Fibroblast of lung (primary cell): ENCODE measurements around the gene MTCH1. TPM values are rescaled to one million over a fixed set of nuclear protein-coding genes. Genes with fewer than 3 reads are reported as not detected.

ENCODE experiments used
- DNase-seq, 2 donors: peaks; one replicate each; pipeline versions ENCODE4 v3.0.0 to v3.0.0-alpha.2; 2010; ENCODE audit warnings: low read depth in 2 of 2
- H2AFZ ChIP-seq: 2 replicates; pipeline ENCODE4 v1.5.1; 2012; ENCODE audit warnings: low read length, control low read depth, inconsistent platforms
- H3K27ac ChIP-seq: 2 replicates; pipeline ENCODE4 v1.5.1; 2011; ENCODE audit warnings: low read length, control low read depth; ENCODE audit not compliant: insufficient read depth
- H3K27me3 ChIP-seq: 2 replicates; pipeline ENCODE4 v1.5.1; 2011; ENCODE audit warnings: mild to moderate bottlenecking, low read length; ENCODE audit not compliant: control insufficient read depth, insufficient read depth
- H3K36me3 ChIP-seq: 2 replicates; pipeline ENCODE4 v1.5.1; 2011; ENCODE audit warnings: low read length; ENCODE audit not compliant: control insufficient read depth, insufficient read depth
- H3K4me1 ChIP-seq: 2 replicates; pipeline ENCODE4 v1.5.1; 2011; ENCODE audit warnings: low read length; ENCODE audit not compliant: control insufficient read depth, insufficient read depth; ENCODE audit errors: extremely low read depth
- H3K4me2 ChIP-seq: 2 replicates; pipeline ENCODE4 v1.5.1; 2011; ENCODE audit warnings: low read length, control low read depth; ENCODE audit not compliant: insufficient read depth; ENCODE audit errors: extremely low read depth
- H3K4me3 ChIP-seq, 4 experiments: fragments of 200-600 bp in 1 of 4; sonication (generic) in 1 of 4; replicated peaks in 1 of 4; 2 replicates each; pipeline ENCODE4 v1.5.1; 2011 to 2016; ENCODE audit warnings: low read length in 4 of 4, low read depth in 3 of 4, mild to moderate bottlenecking in 3 of 4, control low read depth in 2 of 4, inconsistent platforms in 1 of 4, mixed read lengths in 1 of 4; ENCODE audit not compliant: insufficient read depth in 1 of 4; ENCODE audit errors: control extremely low read depth in 1 of 4
- H3K79me2 ChIP-seq: 2 replicates; pipeline ENCODE4 v1.5.1; 2012; ENCODE audit warnings: mild to moderate bottlenecking, low read length, inconsistent platforms; ENCODE audit not compliant: control insufficient read depth, insufficient read depth
- H3K9ac ChIP-seq: 2 replicates; pipeline ENCODE4 v1.5.1; 2011; ENCODE audit warnings: mild to moderate bottlenecking, low read length, control low read depth; ENCODE audit not compliant: insufficient read depth
- H3K9me3 ChIP-seq: 2 replicates; pipeline ENCODE4 v1.5.1; 2012; ENCODE audit warnings: low read depth, low read length; ENCODE audit not compliant: control insufficient read depth, insufficient read depth
- H4K20me1 ChIP-seq: 2 replicates; pipeline ENCODE4 v1.5.1; 2011; ENCODE audit warnings: low read length; ENCODE audit not compliant: control insufficient read depth, insufficient read depth; ENCODE audit errors: extremely low read depth
- CTCF ChIP-seq, 2 donors: IDR thresholded peaks in 1 of 2; conservative IDR thresholded peaks in 1 of 2; 1 replicate in 1 of 2; 2 replicates in 1 of 2; pipeline ENCODE4 v1.5.1; 2011 to 2012; ENCODE audit warnings: low read length in 2 of 2, control low read depth in 1 of 2, inconsistent platforms in 1 of 2, low read depth in 1 of 2, mild to moderate bottlenecking in 1 of 2
- EZH2 ChIP-seq: IDR thresholded peaks from 2 replicates; pipeline ENCODE4 v1.5.1; 2012; ENCODE audit warnings: low read length, control low read depth, mild to moderate bottlenecking; ENCODE audit errors: missing control alignments
- polyA plus RNA-seq, 2 donors: library from polyadenylated mRNA; depleted of rRNA in 1 of 2; stranded (reverse) in 1 of 2; unstranded in 1 of 2; fragments of >200 nt; gene quantifications; 2 replicates each; pipeline ENCODE4 v1.2.1, GENCODE V29; 2011 to 2012; ENCODE audit warnings: missing spikeins in 1 of 2
- total RNA-seq: library from RNA; depleted of rRNA; stranded (reverse); fragments of >200 nt; gene quantifications from 2 replicates; pipeline ENCODE4 v1.2.1, GENCODE V29; 2014

The MTCH1 gene
- total and polyA plus RNA-seq, 2 donors (not counting 1 experiment from before 2014, with no cell fraction given), result 131 to 222 TPM

- no peak for DNase-seq
- no peak for TF ChIP-seq EZH2
- no peak for TF ChIP-seq CTCF (conservative IDR thresholded peaks at IDR 0.05 in 1 of 2, IDR thresholded peaks at IDR 0.05 in 1 of 2; ENCODE audit: low read depth in 1 of 2, low read length in 2 of 2)
Measured at GRCh38 chr6:36986704-36987047, 680 bp upstream of the MTCH1 start.

GRCh38 chr6:36985417-36985807, 584 bp downstream of the MTCH1 start:
- no peak for DNase-seq
- no peak overlapping the region for H2AFZ ChIP-seq
- H3K4me3 ChIP-seq, result peak overlapping the region; percentile 76 to 96 (median 90)

More at GRCh38 chr6:36986704-36987047, 680 bp upstream of the MTCH1 start:
- Histone ChIP-seq H3K36me3 (no peaks in the 10 kb centered on the region), H4K20me1 (peaks cover 3% of the 10 kb centered on the region), H3K9me3 (no peaks in the 10 kb centered on the region), H3K4me3 (peak overlapping the region; percentile 74 to 91 (median 82)), H3K4me1 (peaks cover 10% of the 10 kb centered on the region), H3K27me3 (peaks cover 6% of the 10 kb centered on the region), H3K27ac (peak overlapping the region; percentile 96), H2AFZ (peak overlapping the region; percentile 77), H3K4me2 (peak overlapping the region; percentile 99), H3K9ac (peak overlapping the region; percentile 98), H3K79me2 (peaks cover 43% of the 10 kb centered on the region)

More at GRCh38 chr6:36985417-36985807, 584 bp downstream of the MTCH1 start:
- H3K27me3 ChIP-seq, result no peaks in the 10 kb centered on the region
- peaks cover 10% of the 10 kb centered on the region for H3K4me1 ChIP-seq
- H4K20me1 ChIP-seq, result peaks cover 3% of the 10 kb centered on the region
- peak overlapping the region; percentile 98 for H3K9ac ChIP-seq
- H3K36me3 ChIP-seq, result no peaks in the 10 kb centered on the region
- TF ChIP-seq CTCF (conservative IDR thresholded peaks at IDR 0.05 in 1 of 2, IDR thresholded peaks at IDR 0.05 in 1 of 2; ENCODE audit: low read depth in 1 of 2, low read length in 2 of 2), result no peak
- TF ChIP-seq EZH2, result no peak
- H3K79me2 ChIP-seq, result peaks cover 55% of the 10 kb centered on the region
- H3K4me2 ChIP-seq, result peak overlapping the region; percentile 80
- peak overlapping the region; percentile 96 for H3K27ac ChIP-seq
- H3K9me3 ChIP-seq, result no peaks in the 10 kb centered on the region
